Activated CD4-positive, alpha-beta T cell treated with anti-CD3 and anti-CD28 coated beads, Interleukin-2, amount 50 U/mL, for 4 hours (primary cell): ENCODE data around the gene RNF149.
"Not testable (repeated sequence)": the region's sequence is repeated elsewhere in the genome, so short reads cannot be mapped to it uniquely, and the experiment has no call there.

Source experiments
- DNase-seq, 2 experiments: peaks; one replicate each; pipeline ENCODE4 v3.0.0-alpha.2; 2020

RNF149 gene

GRCh38 chr2:101253013-101253702, 55.3 kb downstream of the RNF149 start:
- peak; percentile 62 to 67 for DNase-seq

GRCh38 chr2:101252408-101253012, 56.0 kb downstream of the RNF149 start, which contains the start of gene CNOT11:
Gene CNOT11, plus strand, starts transcription at chr2:101252886. Its CDS starts 79 bp downstream, at chr2:101252965.
- peak; percentile 99 for DNase-seq

GRCh38 chr2:101251844-101252407, 56.6 kb downstream of the RNF149 start:
- peak; percentile 8 to 22 for DNase-seq

GRCh38 chr2:101251246-101251781, 57.2 kb downstream of the RNF149 start:
- not testable (repeated sequence) for DNase-seq

- DNase-seq, result no peak
Observed at GRCh38 chr2:101249826-101250225, 58.7 kb downstream of the RNF149 start.

- DNase-seq, result not testable (repeated sequence)
Observed at GRCh38 chr2:101248756-101249155, 59.7 kb downstream of the RNF149 start.

GRCh38 chr2:101245468-101245867, 63.0 kb downstream of the RNF149 start:
- not testable (repeated sequence) for DNase-seq

- not testable (repeated sequence) for DNase-seq
Observed at GRCh38 chr2:101244899-101245298, 63.6 kb downstream of the RNF149 start.

- not testable (repeated sequence) for DNase-seq
Observed at GRCh38 chr2:101244373-101244772, 64.1 kb downstream of the RNF149 start.

- no peak for DNase-seq
Observed at GRCh38 chr2:101241158-101241557, 67.3 kb downstream of the RNF149 start.

GRCh38 chr2:101240694-101241093, 67.8 kb downstream of the RNF149 start:
- not testable (repeated sequence) for DNase-seq

- DNase-seq, result not testable (repeated sequence)
Observed at GRCh38 chr2:101239760-101240118, 68.8 kb downstream of the RNF149 start.

- DNase-seq, result no peak
Observed at GRCh38 chr2:101238930-101239759, 69.4 kb downstream of the RNF149 start.

- DNase-seq, result not testable (repeated sequence)
Observed at GRCh38 chr2:101237944-101238343, 70.6 kb downstream of the RNF149 start.

GRCh38 chr2:101235956-101236355, 72.5 kb downstream of the RNF149 start:
- not testable (repeated sequence) for DNase-seq

- no peak for DNase-seq
Observed at GRCh38 chr2:101234169-101234938, 74.1 kb downstream of the RNF149 start.

GRCh38 chr2:101232770-101233169, 75.7 kb downstream of the RNF149 start:
- DNase-seq, result no peak

- DNase-seq, result no peak
Observed at GRCh38 chr2:101231937-101232730, 76.4 kb downstream of the RNF149 start.

- DNase-seq, result no peak
Observed at GRCh38 chr2:101231240-101231639, 77.3 kb downstream of the RNF149 start.

- DNase-seq, result no peak
Observed at GRCh38 chr2:101230541-101231001, 77.9 kb downstream of the RNF149 start.
